Measurements from ENCODE around the gene PARPBP.
A peak's percentile ranks its signal among the peaks of the same experiment; 100 is the strongest.
"Not testable (repeated sequence)": the region's sequence is repeated elsewhere in the genome, so short reads cannot be mapped to it uniquely, and the experiment has no call there.

PARPBP gene

DNA sequence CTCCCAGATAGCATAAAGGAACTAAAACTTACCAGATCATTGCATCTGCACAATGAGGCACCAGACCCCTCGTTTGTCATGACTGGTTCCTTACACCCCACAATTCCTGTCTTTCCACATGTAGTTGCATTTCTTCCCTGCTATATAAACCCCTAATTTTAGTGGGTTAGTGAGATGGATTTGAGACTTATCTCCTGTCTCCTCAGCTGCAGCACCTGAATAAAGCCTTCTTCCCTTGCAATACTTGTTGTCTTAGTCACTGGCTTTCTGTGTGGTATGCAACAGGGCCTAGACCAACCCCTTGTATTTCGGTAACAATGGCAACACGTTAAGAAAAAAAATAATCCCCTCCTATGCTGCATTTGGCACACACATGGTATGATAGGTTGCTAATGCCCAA is 13.1 kb upstream of the PARPBP start:
- DNase-seq (ENCODE audit: low read depth, low spot score), result no peak
- Histone ChIP-seq H3K9ac (ENCODE audit: insufficient read length) (no peak overlapping the region), H3K4me3 (no peak overlapping the region), H3K27ac (no peak overlapping the region), H3K36me3 (ENCODE audit: insufficient read depth, low read length) (peaks cover 94% of the 10 kb centered on the region), H3K9me3 (ENCODE audit: low read depth, low read length) (peaks cover 9% of the 10 kb centered on the region; the same call in 1 of the 2 replicates)
- TF ChIP-seq POLR2AphosphoS5 (IDR thresholded peaks at IDR 0.05; ENCODE audit: borderline replicate concordance, low read depth, low read length) (no peak), FOXP2 (optimal IDR thresholded peaks at IDR 0.05; ENCODE audit: control extremely low read depth, extremely low read length, insufficient read depth) (no peak), EZH2 (IDR thresholded peaks at IDR 0.05) (no peak)

DNA sequence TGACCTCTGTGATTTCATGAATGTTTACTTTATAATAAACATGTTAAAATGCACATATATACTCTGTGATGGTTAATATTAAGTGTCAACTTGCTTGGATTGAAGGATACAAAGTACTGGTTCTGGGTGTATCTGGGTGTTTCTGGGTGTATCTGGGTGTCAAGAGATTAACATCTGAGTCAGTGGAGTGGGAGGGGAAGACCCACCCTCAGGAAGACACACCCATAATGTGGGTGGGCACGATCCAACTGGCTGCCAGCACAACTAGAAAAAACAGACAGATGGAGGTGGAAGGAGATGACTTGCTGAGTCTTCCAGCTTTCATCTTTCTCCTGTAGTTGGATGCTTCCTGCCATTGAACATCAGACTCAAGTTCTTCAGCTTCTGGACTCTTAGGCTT is 12.0 kb upstream of the PARPBP start:
- peaks cover 9% of the 10 kb centered on the region; the same call in 1 of the 2 replicates for H3K9me3 ChIP-seq (ENCODE audit: low read depth, low read length)

DNA sequence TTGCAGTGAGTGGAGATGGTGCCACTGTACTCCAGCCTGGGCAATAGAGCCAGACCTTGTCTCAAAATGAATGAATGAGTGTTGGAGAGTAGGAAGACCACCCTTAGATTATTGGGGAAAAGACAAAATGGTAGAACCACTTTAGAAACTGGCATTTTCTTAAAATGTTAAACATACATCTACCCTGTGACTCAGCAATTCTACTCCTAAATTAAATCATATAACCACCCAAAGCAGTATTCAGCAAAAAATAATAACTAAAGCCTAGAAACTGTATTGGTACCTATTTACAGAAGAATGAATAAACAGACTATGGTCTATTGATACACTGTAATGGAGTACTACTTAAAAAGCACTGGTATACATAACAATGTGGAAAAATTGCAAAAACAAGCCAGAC is 9.2 kb upstream of the PARPBP start:
- DNase-seq (ENCODE audit: low read depth, low spot score), result no peak
- Histone ChIP-seq H3K9ac (ENCODE audit: insufficient read length) (no peak overlapping the region), H3K9me3 (ENCODE audit: low read depth, low read length) (peaks cover 9% of the 10 kb centered on the region; the same call in 1 of the 2 replicates), H3K4me3 (no peak overlapping the region), H3K36me3 (ENCODE audit: insufficient read depth, low read length) (peaks cover 79% of the 10 kb centered on the region), H3K27ac (no peak overlapping the region)
- no peak for TF ChIP-seq EZH2 (IDR thresholded peaks at IDR 0.05)
- TF ChIP-seq POLR2AphosphoS5 (IDR thresholded peaks at IDR 0.05; ENCODE audit: borderline replicate concordance, low read depth, low read length), result no peak
- TF ChIP-seq FOXP2 (optimal IDR thresholded peaks at IDR 0.05; ENCODE audit: control extremely low read depth, extremely low read length, insufficient read depth), result no peak

More for the DNA sequence above, 12.0 kb upstream of the PARPBP start:
- DNase-seq (ENCODE audit: low read depth, low spot score), result no peak
- TF ChIP-seq EZH2 (IDR thresholded peaks at IDR 0.05), result no peak
- TF ChIP-seq POLR2AphosphoS5 (IDR thresholded peaks at IDR 0.05; ENCODE audit: borderline replicate concordance, low read depth, low read length), result no peak
- TF ChIP-seq FOXP2 (optimal IDR thresholded peaks at IDR 0.05; ENCODE audit: control extremely low read depth, extremely low read length, insufficient read depth), result no peak
- Histone ChIP-seq H3K9ac (ENCODE audit: insufficient read length) (no peak overlapping the region), H3K36me3 (ENCODE audit: insufficient read depth, low read length) (peaks cover 95% of the 10 kb centered on the region), H3K4me3 (no peak overlapping the region), H3K27ac (no peak overlapping the region)

DNA sequence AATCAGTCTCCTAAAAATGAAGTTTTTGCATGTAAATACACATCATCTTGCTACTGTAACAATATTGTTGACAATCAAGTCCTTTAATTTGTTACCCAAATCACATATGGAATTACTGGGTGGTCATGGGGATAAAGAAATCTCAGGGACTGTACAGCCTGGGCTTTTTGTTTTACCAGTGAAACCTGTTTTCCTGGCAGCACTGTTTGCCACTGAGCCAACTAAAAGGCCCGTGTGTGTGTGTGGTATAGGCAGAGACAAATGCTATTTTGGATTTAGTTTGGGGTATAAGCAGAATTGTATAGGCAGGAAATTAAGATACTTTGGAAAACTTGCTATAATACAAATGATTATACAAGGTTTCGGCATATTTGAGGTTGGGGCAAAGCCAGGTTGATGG is 5.8 kb upstream of the PARPBP start:
- Histone ChIP-seq H3K4me3 (no peak overlapping the region), H3K9me3 (ENCODE audit: low read depth, low read length) (no peaks in the 10 kb centered on the region), H3K9ac (ENCODE audit: insufficient read length) (no peak overlapping the region), H3K36me3 (ENCODE audit: insufficient read depth, low read length) (peaks cover 73% of the 10 kb centered on the region), H3K27ac (no peak overlapping the region)
- no peak for DNase-seq (ENCODE audit: low read depth, low spot score)
- TF ChIP-seq EZH2 (IDR thresholded peaks at IDR 0.05) (no peak), POLR2AphosphoS5 (IDR thresholded peaks at IDR 0.05; ENCODE audit: borderline replicate concordance, low read depth, low read length) (no peak), FOXP2 (optimal IDR thresholded peaks at IDR 0.05; ENCODE audit: control extremely low read depth, extremely low read length, insufficient read depth) (no peak)

DNA sequence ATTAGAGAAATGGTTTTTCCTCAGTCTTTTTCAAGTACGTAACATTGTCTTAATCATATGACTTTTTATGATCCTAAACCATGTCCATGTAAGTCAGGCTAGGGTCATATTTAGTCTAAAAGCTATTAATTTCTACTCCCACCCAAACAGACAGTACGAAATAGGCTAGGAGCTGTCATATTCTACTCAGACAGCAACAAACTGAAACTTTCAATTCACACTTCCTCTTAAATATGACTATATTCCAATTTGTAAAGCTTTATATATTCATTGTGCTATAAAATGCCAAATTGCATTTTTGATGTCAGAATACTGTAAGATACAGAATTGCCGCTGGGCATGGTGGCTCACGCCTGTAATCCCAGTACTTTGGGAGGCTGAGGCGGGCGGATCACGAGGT is 3.6 kb upstream of the PARPBP start:
- Histone ChIP-seq H3K36me3 (ENCODE audit: insufficient read depth, low read length) (peaks cover 52% of the 10 kb centered on the region), H3K9me3 (ENCODE audit: low read depth, low read length) (no peaks in the 10 kb centered on the region), H3K9ac (ENCODE audit: insufficient read length) (no peak overlapping the region), H3K27ac (no peak overlapping the region), H3K4me3 (no peak overlapping the region)
- no peak for DNase-seq (ENCODE audit: low read depth, low spot score)
- no peak for TF ChIP-seq FOXP2 (optimal IDR thresholded peaks at IDR 0.05; ENCODE audit: control extremely low read depth, extremely low read length, insufficient read depth)
- no peak for TF ChIP-seq POLR2AphosphoS5 (IDR thresholded peaks at IDR 0.05; ENCODE audit: borderline replicate concordance, low read depth, low read length)
- no peak for TF ChIP-seq EZH2 (IDR thresholded peaks at IDR 0.05)

DNA sequence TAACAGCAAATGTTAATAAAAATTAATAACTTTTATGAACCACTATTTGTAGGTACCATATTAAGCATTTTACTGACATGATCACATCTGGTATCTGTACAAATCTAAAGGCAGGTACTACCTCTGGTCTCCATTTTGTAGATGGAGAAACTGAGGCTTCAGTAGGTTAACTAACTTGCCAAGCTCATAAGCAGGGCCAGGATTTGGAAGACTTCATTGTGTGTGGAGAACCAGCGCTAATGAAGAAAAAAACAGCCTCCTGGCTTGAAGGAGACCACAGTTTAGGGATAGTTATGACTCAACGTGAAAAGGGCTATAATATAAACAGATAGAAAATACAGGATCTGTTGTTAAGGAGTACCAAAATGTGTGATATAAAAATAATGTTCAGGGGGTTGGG is 1.1 kb upstream of the PARPBP start:
- DNase-seq (ENCODE audit: low read depth, low spot score), result no peak
- H3K4me3 ChIP-seq, result peak overlapping the region; percentile 98
- TF ChIP-seq POLR2AphosphoS5 (IDR thresholded peaks at IDR 0.05; ENCODE audit: borderline replicate concordance, low read depth, low read length) (no peak), FOXP2 (optimal IDR thresholded peaks at IDR 0.05; ENCODE audit: control extremely low read depth, extremely low read length, insufficient read depth) (no peak), EZH2 (IDR thresholded peaks at IDR 0.05) (no peak)
- peaks cover 39% of the 10 kb centered on the region for H3K36me3 ChIP-seq (ENCODE audit: insufficient read depth, low read length)
- no peak overlapping the region for H3K27ac ChIP-seq
- H3K9me3 ChIP-seq (ENCODE audit: low read depth, low read length), result no peaks in the 10 kb centered on the region
- H3K9ac ChIP-seq (ENCODE audit: insufficient read length), result peak overlapping the region; percentile 57

DNA sequence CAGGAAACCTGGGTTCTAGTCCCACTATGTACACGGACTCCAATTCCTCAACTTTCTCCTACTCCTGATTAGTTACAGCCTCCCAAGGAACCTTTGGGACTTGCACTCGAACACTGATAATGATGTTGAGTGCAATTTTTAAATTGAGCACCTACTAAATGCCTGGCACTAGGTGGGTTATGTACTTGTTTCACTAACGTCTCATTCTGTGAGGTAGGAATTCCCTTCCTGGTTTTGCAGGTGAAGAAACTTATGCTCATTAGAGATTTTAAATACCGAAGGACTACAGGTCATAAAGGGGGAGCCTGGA is 536 bp downstream of the PARPBP start:
- Histone ChIP-seq H3K4me3 (peak overlapping the region; percentile 98), H3K36me3 (ENCODE audit: insufficient read depth, low read length) (peaks cover 50% of the 10 kb centered on the region), H3K9ac (ENCODE audit: insufficient read length) (peak overlapping the region; percentile 93), H3K9me3 (ENCODE audit: low read depth, low read length) (no peaks in the 10 kb centered on the region), H3K27ac (peak overlapping the region; percentile 74)
- no peak for TF ChIP-seq POLR2AphosphoS5 (IDR thresholded peaks at IDR 0.05; ENCODE audit: borderline replicate concordance, low read depth, low read length)
- TF ChIP-seq FOXP2 (optimal IDR thresholded peaks at IDR 0.05; ENCODE audit: control extremely low read depth, extremely low read length, insufficient read depth), result no peak
- TF ChIP-seq EZH2 (IDR thresholded peaks at IDR 0.05), result no peak
- no peak for DNase-seq (ENCODE audit: low read depth, low spot score)

DNA sequence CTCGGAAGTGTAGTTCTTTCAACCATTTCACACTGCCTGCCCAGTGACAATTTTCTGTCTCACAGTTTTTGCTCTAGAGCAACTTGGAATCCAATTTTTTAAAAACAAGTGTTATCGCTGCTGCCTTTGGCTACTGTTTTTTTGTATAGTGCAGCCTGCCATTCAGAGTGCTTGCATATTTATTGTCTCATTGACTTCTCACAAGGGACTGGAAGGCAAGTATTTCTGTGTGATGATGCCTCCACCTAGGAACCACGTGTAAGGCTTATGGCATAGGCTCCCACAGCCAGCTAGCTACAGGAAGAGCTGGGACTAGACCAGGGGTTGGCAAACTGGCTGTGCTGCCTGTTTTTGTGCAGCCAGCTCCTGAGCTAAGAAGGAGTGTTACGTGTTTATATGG is 903 bp downstream of the PARPBP start:
- H3K9me3 ChIP-seq (ENCODE audit: low read depth, low read length), result no peaks in the 10 kb centered on the region
- no peak for DNase-seq (ENCODE audit: low read depth, low spot score)
- H3K4me3 ChIP-seq, result peak overlapping the region; percentile 98
- H3K9ac ChIP-seq (ENCODE audit: insufficient read length), result peak overlapping the region; percentile 93
- H3K36me3 ChIP-seq (ENCODE audit: insufficient read depth, low read length), result peaks cover 50% of the 10 kb centered on the region
- peak overlapping the region; percentile 74 for H3K27ac ChIP-seq
- TF ChIP-seq POLR2AphosphoS5 (IDR thresholded peaks at IDR 0.05; ENCODE audit: borderline replicate concordance, low read depth, low read length) (no peak), EZH2 (IDR thresholded peaks at IDR 0.05) (no peak), FOXP2 (optimal IDR thresholded peaks at IDR 0.05; ENCODE audit: control extremely low read depth, extremely low read length, insufficient read depth) (no peak)

DNA sequence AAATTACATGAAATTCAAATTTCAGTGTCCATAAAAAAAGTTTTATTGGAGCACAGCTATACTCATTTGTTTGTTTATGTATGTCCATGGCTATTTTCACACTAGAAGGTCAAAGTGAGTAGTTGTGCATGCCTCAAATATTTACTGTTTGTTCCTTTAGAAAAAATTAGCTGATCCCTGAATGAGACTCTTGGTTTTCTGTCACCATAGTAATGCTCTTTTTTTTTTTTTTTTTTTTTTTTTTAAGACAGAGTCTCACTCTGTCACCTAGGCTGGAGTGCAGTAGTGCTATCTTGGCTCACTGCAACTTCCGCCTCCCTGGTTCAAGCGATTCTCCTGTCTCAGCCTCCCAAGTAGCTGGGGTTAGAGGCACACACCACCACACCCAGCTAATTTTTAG is 1.3 kb downstream of the PARPBP start:
- H3K9me3 ChIP-seq (ENCODE audit: low read depth, low read length); DNase-seq (ENCODE audit: low read depth, low spot score); H3K27ac ChIP-seq: not testable (repeated sequence)
- peak overlapping the region; percentile 93 for H3K9ac ChIP-seq (ENCODE audit: insufficient read length)
- H3K4me3 ChIP-seq, result peak overlapping the region; percentile 98
- peaks cover 49% of the 10 kb centered on the region for H3K36me3 ChIP-seq (ENCODE audit: insufficient read depth, low read length)

DNA sequence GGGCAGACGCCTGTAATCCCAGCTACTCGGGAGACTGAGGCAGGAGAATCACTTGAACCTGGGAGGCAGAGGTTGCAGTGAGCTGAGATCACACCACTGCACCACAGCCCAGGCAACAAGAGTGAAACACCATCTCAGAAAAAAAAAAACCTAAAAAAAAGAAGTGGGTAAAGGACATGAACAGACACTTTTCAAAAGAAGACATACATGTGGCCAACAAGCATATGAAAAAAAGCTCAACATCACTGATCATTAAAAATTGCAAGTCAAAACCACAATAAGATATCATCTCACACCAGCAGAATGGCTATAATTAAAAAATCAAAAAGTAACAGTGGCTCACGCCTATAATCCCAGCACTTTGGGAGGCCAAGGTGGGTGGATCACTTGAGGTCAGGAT is 10.7 kb downstream of the PARPBP start:
- not testable (repeated sequence) for DNase-seq (ENCODE audit: low read depth, low spot score); H3K4me3 ChIP-seq; H3K9ac ChIP-seq (ENCODE audit: insufficient read length); H3K27ac ChIP-seq; H3K9me3 ChIP-seq (ENCODE audit: low read depth, low read length)
- peaks cover 58% of the 10 kb centered on the region for H3K36me3 ChIP-seq (ENCODE audit: insufficient read depth, low read length)

DNA sequence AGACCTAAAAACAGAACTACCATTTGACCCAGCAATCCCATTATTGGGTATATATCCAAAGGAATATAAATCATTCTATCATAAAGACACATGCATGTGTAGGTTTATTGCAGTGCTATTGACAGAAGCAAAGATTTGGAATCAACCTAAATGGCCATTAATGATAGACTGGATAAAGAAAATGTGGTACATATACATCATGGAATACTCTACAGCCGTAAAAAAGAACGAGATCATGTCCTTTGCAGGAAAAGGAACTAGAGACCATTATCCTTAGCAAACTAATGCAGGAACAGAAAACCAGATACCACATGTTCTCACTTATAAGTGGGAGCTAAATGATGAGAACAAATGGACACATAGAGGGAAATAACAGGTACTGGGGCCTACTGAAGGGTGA is 11.5 kb downstream of the PARPBP start:
- not testable (repeated sequence) for H3K4me3 ChIP-seq; H3K9ac ChIP-seq (ENCODE audit: insufficient read length); H3K27ac ChIP-seq; DNase-seq (ENCODE audit: low read depth, low spot score); H3K9me3 ChIP-seq (ENCODE audit: low read depth, low read length)
- peaks cover 56% of the 10 kb centered on the region for H3K36me3 ChIP-seq (ENCODE audit: insufficient read depth, low read length)

DNA sequence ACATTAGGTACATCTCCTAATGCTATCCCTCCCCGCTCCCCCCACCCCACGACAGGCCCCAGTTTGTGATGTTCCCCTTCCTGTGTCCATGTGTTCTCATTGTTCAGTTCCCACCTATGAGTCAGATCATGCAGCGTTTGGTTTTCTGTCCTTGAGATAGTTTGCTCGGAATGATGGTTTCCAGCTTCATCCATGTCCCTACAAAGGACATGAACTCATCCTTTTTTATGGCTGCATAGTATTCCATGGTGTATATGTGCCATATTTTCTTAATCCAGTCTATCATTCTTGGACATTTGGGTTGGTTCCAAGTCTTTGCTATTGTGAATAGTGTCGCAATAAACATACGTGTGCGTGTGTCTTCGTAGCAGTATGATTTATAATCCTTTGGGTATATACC is 17.6 kb downstream of the PARPBP start:
- H3K9ac ChIP-seq (ENCODE audit: insufficient read length); DNase-seq (ENCODE audit: low read depth, low spot score); H3K9me3 ChIP-seq (ENCODE audit: low read depth, low read length); H3K27ac ChIP-seq; H3K4me3 ChIP-seq: not testable (repeated sequence)
- H3K36me3 ChIP-seq (ENCODE audit: insufficient read depth, low read length), result peaks cover 22% of the 10 kb centered on the region

DNA sequence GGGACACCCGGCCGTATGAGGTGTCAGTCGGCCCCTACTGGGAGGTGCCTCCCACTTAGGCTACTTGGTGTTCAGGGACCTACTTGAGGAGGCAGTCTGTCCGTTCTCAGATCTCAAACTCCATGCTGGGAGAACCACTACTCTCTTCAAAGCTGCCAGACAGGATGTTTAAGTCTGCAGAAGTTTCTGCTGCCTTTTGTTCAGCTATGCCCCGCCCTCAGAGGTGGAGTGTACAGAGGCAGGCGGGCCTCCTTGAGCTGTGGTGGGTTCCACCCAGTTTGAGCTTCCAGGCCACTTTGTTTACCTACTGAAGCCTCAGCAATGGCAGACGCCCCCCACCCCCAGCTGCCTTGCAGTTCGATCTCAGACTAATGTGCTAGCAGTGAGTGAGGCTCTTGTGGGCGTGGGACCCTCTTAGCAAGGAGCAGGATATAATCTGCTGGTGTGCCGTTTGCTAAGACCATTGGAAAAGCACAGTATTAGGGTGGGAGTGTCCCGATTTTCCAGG is 22.9 kb downstream of the PARPBP start:
- not testable (repeated sequence) for H3K9me3 ChIP-seq (ENCODE audit: low read depth, low read length); DNase-seq (ENCODE audit: low read depth, low spot score); H3K4me3 ChIP-seq; H3K9ac ChIP-seq (ENCODE audit: insufficient read length); H3K27ac ChIP-seq
- H3K36me3 ChIP-seq (ENCODE audit: insufficient read depth, low read length), result peaks cover 18% of the 10 kb centered on the region

Data from SK-N-MC (cell line).